GM10847 (cell line): ENCODE data around the gene HOMER2.

Experiments used
- POLR2A ChIP-seq: IDR thresholded peaks from 2 replicates; pipeline ENCODE4 v1.6.1; 2011; ENCODE audit not compliant: insufficient read length; ENCODE audit errors: extremely low read depth

HOMER2 gene

DNA sequence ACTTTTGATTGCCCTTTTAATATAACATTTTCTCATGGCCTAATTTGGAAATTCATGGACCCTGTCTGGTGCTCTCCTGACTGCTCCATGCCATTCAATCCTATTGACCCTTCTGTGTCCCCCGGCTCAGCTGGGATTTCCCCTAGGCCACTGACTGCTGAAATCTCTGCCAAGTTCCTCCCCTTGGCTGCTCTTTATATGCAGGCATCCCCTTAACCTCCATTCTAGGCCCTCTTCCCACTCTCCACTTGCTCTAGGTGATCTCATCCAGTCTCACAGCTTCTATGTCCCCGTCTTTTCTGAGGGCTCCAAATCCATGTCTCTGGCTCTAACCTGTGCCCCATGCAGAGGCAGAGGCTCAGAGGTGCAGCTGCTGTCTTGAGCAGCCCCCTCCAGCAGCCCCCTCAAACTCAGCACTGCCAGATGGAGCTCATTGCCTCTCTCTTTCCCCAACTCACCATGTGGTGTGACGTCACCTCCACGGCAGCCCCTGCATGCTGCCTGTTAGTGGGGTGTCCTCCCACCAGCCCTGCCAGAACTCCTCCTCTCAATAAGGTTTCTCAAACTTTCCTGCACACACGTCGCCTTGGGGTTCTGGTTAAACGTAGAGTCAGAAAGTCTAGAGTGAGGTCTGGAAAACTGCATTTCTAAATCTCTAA lies 153.2 kb downstream of the HOMER2 start:
- no peak for TF ChIP-seq POLR2A
